ENCODE measurements around the gene KIF19. TPM values are rescaled to one million over a fixed set of nuclear protein-coding genes. Genes with fewer than 3 reads are reported as not detected.

The KIF19 gene
- total RNA-seq, 2 donors from 2014 or later = 0.56 to 0.95 TPM

GRCh38 chr17:74353446-74354060, 27.5 kb downstream of the KIF19 start:
- Histone ChIP-seq H3K36me3 (no peaks in the 10 kb centered on the region), H3K9me3 (no peaks in the 10 kb centered on the region), H3K27ac (no peak overlapping the region), H3K27me3 (replicated peaks; ENCODE audit: insufficient read depth) (peaks cover 15% of the 10 kb centered on the region), H3K4me1 (ENCODE audit: control insufficient read depth in 1 of 2, low read depth in 2 of 2) (no peaks in the 10 kb centered on the region), H3K4me3 (no peak overlapping the region)
- no peak for TF ChIP-seq CTCF (IDR thresholded peaks at IDR 0.05)
- ATAC-seq (ENCODE audit: insufficient number of reproducible peaks, low FRiP score, low read depth) (no peak), DNase-seq (ENCODE audit: low spot score) (no peak)

GRCh38 chr17:74354123-74354522, 28.1 kb downstream of the KIF19 start:
- H3K9me3 ChIP-seq = no peaks in the 10 kb centered on the region
- H3K4me1 ChIP-seq (ENCODE audit: control insufficient read depth in 1 of 2, low read depth in 2 of 2) = no peaks in the 10 kb centered on the region
- TF ChIP-seq CTCF (IDR thresholded peaks at IDR 0.05) = no peak
- H3K4me3 ChIP-seq = no peak overlapping the region
- no peaks in the 10 kb centered on the region for H3K36me3 ChIP-seq
- no peak for ATAC-seq (ENCODE audit: insufficient number of reproducible peaks, low FRiP score, low read depth)
- H3K27me3 ChIP-seq (replicated peaks; ENCODE audit: insufficient read depth) = peaks cover 15% of the 10 kb centered on the region
- no peak overlapping the region for H3K27ac ChIP-seq
- no peak for DNase-seq (ENCODE audit: low spot score)

GRCh38 chr17:74354561-74354960, 28.5 kb downstream of the KIF19 start:
- H3K27me3 ChIP-seq (replicated peaks; ENCODE audit: insufficient read depth) = peaks cover 15% of the 10 kb centered on the region

GRCh38 chr17:74355065-74355464, 29.0 kb downstream of the KIF19 start:
- no peak for TF ChIP-seq CTCF (IDR thresholded peaks at IDR 0.05)
- Histone ChIP-seq H3K4me3 (no peak overlapping the region), H3K9me3 (no peaks in the 10 kb centered on the region), H3K4me1 (ENCODE audit: control insufficient read depth in 1 of 2, low read depth in 2 of 2) (no peaks in the 10 kb centered on the region), H3K27ac (no peak overlapping the region), H3K27me3 (replicated peaks; ENCODE audit: insufficient read depth) (peaks cover 18% of the 10 kb centered on the region), H3K36me3 (no peaks in the 10 kb centered on the region)
- no peak for DNase-seq (ENCODE audit: low spot score)
- ATAC-seq (ENCODE audit: insufficient number of reproducible peaks, low FRiP score, low read depth) = no peak

More at GRCh38 chr17:74354561-74354960, 28.5 kb downstream of the KIF19 start:
- DNase-seq (ENCODE audit: low spot score) (no peak), ATAC-seq (ENCODE audit: insufficient number of reproducible peaks, low FRiP score, low read depth) (no peak)
- Histone ChIP-seq H3K9me3 (no peaks in the 10 kb centered on the region), H3K36me3 (no peaks in the 10 kb centered on the region), H3K4me3 (no peak overlapping the region), H3K4me1 (ENCODE audit: control insufficient read depth in 1 of 2, low read depth in 2 of 2) (no peaks in the 10 kb centered on the region), H3K27ac (no peak overlapping the region)
- no peak for TF ChIP-seq CTCF (IDR thresholded peaks at IDR 0.05)

- DNase-seq (ENCODE audit: low spot score) (no peak), ATAC-seq (ENCODE audit: insufficient number of reproducible peaks, low FRiP score, low read depth) (no peak)
- Histone ChIP-seq H3K4me3 (peak overlapping the region; percentile 50), H3K27ac (no peak overlapping the region), H3K4me1 (ENCODE audit: control insufficient read depth in 1 of 2, low read depth in 2 of 2) (no peaks in the 10 kb centered on the region), H3K9me3 (no peaks in the 10 kb centered on the region), H3K27me3 (replicated peaks; ENCODE audit: insufficient read depth) (peaks cover 19% of the 10 kb centered on the region), H3K36me3 (no peaks in the 10 kb centered on the region)
- TF ChIP-seq CTCF (IDR thresholded peaks at IDR 0.05) = no peak
Observed at GRCh38 chr17:74356646-74357465, 30.8 kb downstream of the KIF19 start.

All from thoracic aorta (tissue), 2 donors.